ENCODE data around the gene UROD. TPM values are rescaled to one million over a fixed set of nuclear protein-coding genes. Genes with fewer than 3 reads are reported as not detected.
"Not testable (repeated sequence)": the region's sequence is repeated elsewhere in the genome, so short reads cannot be mapped to it uniquely, and the experiment has no call there.

UROD gene
- total RNA-seq = 10 to 100 TPM; 63.4 to 65.1 TPM
- long read RNA-seq, transcript UROD-201 (10 exons, 1,300 nt) = major isoform, 32 of 44 reads
- long read RNA-seq, partial matches to known transcripts = 3 of 44 reads
- long read RNA-seq, other reads (novel, unspliced or antisense) = 7 of 44 reads

DNA sequence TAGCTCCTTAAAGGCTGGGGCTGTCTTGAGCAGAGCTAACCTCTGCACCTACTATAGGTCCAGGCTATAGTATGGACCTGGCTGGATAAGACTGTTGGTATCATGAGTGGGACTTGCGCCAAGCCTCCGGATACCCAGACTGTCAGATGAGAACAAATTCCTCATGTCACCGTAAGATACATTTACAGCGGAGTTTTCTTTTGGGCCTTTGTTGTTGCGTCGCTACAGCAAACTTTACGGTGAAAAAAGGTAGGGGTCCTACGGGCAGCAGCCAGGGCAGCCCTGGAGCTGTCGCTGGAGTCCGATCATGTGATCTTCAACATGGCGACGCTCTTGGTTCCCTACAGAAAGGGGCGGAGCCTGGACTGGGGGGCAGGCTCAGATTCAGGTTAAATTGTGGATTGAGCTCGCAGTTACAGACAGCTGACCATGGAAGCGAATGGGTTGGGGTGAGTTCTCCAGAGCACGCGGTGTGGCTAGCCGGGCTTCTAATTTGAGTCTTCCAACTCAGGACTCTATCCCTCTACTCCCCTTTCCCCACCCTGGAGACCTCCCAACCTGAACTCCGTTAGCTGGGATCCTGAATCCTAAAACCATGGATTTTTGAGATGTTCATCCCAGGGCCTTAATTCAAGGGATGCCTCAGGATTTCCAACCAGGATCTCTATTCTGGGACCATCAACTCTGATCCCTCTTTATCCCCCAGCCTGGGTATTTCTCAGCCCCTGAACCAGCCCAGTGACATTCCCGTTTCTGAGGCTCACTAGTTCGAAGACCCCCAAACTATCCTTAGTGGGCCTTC, at the start of gene UROD:
Gene UROD, plus strand, starts transcription at position 418 of the 802 bp plus-strand sequence. Its CDS starts 12 bp downstream, at position 430.
- intact Hi-C loops (cut with DNase I) = loop anchor here (2.0 to 10.0 kb wide), 5 partner anchors 177 to 563 kb away; partner anchors contain the start of gene TESK2 (in 2 of the 2)
- peak; percentile 94 for DNase-seq

DNA sequence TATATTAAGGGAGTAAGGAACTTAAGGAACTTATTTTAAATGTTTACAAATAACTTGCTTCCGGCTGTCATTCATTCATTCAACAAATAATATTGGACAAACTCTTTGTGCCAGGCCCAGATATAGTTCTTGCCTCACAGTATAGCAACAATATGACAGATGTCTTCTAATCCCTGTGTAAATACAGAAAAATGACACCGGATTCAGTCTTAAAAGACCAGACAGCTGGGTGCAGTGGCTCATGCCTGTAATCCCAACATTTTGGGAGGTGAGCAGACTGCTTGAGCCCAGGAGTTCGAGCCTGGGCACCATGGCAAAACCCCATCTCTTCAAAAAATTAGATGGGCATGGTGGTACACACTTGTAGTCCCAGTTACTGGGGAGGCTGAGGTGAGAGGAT, 49.3 kb upstream of the UROD start:
- intact Hi-C loops (cut with DNase I) = no loop called here
- ATAC-seq = no peak
- DNase-seq = no peak

More for the DNA sequence above, at the start of gene UROD:
- peak; percentile 93 for ATAC-seq

DNA sequence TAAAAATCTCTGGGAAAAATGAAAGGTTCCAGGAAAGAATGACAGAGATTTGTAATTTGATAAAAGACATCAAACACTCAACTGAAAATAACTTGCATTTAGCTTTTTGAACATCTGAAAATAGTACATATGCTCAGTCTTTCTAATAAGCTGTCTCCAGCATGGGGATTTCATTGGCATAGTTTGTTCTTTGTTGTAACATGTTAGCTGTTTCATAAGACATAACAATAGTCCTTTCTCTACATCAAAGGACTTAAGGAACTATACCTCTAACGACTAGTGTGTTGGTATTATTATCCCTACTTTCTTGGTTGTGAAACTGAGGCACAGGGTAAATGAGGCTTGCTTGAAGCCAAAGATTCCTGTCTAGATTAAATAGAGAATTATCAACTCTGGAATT, 47.7 kb upstream of the UROD start:
- intact Hi-C loops (cut with DNase I) = no loop called here
- ATAC-seq (no peak), DNase-seq (no peak)

DNA sequence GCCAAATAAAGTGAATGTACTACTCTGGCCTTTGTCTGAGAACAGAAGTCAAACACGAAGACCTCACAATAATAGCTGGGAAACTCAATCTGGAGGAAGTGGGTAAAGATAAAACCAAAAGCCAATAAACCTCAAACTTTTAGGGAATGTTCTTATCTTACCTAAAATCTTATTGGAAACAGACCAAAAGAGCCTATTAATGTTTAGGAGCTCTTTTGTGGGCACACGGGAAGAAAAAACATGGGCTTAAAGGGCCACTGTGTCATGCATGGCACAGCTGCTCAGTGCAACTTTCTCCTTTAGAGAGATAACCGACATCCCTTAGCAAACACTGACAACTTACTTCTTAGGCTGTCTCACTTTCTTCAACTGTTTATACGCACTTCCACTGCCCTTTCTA, 41.7 kb upstream of the UROD start:
- no peak for ATAC-seq
- intact Hi-C loops (cut with DNase I) = no loop called here
- no peak for DNase-seq

DNA sequence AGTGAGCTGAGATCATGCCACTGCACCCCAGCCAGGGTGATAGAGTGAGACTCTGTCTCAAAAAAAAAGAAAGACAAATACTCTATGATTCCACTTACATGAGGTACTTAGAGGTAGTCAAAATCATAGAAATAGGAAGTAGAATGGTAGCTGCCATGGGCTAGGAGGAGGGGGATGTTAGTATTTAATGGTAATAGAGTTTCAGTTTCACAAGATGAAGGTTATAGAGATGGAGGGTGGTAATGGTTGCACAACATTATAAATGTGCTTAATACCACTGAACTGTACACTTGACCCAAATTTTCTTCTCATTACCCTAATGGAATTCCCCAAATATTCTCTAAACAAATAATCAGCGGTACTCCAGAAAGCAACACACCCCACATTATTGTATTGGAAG, 38.4 kb upstream of the UROD start:
- ATAC-seq = no peak
- no peak for DNase-seq
- intact Hi-C loops (cut with DNase I) = no loop called here

DNA sequence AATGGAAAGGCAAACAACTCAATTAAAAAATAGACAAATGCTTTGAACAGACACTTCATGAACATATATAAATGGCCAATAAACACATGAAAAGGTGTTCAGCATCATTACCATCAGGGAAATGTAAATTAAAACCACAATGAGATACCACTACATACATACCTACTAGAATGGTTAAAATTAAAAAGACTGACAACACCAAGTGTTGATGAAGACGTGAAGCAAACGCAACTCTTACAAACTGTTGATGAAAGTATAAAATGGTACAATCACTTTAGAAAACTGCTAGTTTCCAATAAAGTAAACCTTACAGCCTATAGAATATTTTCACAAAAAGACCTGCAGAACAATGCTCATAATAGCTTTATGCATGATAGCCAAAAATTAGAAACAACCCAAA, 35.8 kb upstream of the UROD start:
- ATAC-seq = no peak
- no peak for DNase-seq
- intact Hi-C loops (cut with DNase I) = no loop called here

DNA sequence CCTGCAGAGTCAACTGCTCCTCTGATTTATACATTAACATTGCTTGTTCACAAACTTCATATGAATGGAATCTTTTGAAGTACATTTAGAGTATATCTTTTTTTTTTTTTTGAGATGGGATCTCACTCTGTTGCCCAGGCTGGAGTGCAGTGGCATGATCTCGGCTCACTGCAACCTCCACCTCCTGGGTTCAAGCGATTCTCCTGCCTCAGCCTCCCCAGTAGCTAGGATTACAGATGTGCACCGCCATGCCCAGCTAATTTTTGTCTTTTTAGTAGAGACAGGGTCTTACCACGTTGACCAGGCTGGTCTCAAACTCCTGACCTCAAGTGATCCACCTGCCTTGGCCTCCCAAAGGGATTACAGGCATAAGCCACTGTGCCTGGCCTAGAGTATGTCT, 34.7 kb upstream of the UROD start:
- intact Hi-C loops (cut with DNase I) = not testable (repeated sequence)

DNA sequence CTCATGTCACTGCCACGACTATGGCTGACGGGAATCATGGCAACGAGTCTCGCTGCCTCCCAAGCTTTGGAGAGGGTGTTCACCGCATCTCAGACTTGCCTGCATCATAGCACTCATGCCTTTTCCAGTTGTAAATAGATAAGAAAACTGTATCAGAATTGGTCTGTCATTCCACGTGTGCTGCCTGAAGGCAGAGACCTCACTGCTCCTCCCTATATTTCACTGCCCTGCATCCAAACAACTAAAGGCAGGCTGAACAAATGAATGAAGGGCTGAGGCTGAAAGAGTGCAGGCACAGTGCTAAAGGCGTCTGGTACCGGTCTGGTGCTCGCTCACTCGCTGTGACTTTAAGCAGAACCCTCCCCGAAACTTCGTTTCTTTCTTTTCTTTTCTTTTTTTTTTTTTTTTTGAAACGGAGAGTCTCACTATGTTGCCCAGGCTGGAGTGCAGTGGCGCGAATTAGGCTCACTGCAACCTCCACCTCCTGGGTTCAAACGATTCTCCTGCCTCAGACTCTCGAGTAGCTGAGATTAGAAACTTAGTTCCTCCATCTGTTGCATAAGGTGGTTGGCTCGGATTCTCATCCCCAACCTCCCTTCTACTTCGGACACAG, 26.2 kb upstream of the UROD start:
- DNase-seq = no peak
- intact Hi-C loops (cut with DNase I) = no loop called here
- ATAC-seq = peak in 1 of 2 donors; percentile 15

More for the DNA sequence above, 34.7 kb upstream of the UROD start:
- DNase-seq, ATAC-seq: not testable (repeated sequence)

DNA sequence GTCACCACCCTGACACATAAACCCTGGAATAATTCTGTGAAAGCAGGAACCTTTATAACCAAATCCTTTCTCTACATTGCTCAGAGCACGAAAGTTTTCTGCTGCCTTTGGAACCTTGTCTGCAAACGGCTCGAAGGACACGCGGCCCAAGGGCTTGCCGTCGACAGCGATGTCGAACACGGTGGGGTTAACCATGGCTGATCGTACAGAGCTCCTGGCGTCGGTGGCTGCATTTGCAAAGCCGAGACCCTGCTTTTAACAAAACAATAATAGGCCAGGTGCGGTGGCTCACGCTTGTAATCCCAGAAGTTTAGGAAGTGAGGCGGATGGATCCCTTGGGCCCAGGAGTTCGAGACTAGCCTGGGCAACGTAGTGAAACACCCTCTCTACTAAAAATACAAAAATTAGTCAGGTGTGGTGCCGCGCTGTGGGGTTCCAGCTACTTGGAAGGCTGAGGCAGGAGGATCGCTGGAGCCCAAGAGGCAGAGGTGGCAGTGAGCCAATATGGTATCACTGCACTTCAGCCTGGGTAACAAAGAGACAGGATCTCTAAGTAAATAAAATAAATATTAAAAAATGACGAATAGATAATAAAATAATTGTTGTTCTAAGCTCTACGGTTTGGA, 23.4 kb upstream of the UROD start:
- intact Hi-C loops (cut with DNase I) = no loop called here
- ATAC-seq (no peak), DNase-seq (no peak)

DNA sequence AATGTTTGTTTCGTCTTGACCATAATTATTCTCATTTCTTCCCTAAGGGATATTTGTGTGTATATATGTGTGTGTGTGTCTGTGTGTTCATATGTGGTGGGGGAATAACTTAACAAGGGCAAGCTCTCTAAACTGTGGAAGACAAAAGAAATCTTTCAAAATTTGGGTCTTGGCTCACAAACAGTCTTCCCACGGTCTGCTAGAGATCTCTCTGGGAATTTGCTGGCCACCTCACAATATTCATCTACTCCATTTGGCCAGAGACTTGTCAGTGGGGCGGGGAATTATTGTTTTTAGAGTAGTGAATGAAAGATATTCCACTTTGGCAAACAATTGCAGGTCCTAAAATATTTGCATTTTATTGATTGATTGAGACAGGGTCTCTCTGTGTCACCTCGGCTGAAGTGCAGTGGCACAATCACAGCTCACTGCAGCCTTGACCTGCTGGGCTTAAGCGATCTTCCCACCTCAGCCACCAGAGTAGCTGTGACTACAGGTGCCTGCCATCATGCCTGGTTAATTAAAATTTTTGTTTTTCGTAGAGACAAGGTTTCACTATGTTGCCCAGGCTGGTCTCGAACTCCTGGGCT, 17.6 kb upstream of the UROD start:
- intact Hi-C loops (cut with DNase I) = no loop called here
- peak; percentile 55 to 56 for ATAC-seq

DNA sequence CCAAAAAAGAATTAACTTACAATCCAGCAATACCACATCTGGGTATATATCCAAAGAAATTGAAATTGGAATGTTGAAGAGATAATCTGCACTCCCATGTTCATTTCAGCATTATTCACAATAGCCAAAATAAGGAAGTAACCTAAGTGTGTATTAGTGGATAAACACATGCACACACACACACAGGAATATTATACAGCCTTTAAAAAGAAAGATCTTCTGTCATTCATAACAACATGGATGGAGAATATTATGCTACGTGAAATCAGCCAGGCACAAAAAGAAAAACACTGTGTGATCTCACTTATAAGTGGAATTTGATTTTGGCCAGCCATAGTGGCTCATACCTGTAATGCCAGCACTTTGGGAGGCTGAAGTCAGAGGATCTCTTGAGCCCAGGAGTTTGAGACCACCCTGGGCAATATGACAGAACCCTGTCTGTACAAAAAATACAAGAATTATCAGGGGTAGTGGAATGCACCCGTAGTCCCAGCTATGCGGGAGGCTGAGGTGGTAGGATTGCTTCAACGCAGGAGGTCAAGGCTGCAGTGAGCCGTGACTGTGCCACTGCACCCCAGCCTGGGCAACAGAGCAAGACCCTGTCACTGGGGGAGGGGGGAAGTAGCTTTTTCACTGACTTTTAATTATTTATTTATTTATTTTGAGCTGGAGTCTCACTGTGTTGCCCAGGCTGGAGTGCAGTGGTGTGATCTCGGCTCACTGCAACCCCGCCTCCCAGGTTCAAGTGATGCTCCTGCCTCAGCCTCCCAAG, 16.4 kb upstream of the UROD start:
- intact Hi-C loops (cut with DNase I) = no loop called here
- no peak for DNase-seq
- ATAC-seq = no peak

More for the DNA sequence above, 17.6 kb upstream of the UROD start:
- no peak for DNase-seq

DNA sequence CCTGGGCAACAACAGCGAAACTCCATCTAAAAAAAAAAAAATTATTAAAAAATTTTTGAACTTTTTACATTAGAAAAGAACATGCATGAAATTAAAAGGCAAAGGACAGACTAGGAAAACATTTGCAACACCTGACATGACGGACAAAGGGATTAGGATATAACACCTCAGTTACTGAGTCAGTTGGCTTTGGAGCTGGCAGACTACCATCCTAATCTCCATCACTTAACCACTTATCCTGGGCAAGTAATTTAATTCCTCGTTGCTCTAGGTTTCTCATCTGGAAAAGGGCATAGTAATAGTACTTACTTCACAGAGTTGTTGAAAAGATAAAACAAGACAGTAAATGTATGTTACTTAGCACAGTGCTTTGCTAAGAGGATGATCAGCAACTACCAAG, 12.8 kb upstream of the UROD start:
- no peak for ATAC-seq
- no peak for DNase-seq
- intact Hi-C loops (cut with DNase I) = no loop called here

DNA sequence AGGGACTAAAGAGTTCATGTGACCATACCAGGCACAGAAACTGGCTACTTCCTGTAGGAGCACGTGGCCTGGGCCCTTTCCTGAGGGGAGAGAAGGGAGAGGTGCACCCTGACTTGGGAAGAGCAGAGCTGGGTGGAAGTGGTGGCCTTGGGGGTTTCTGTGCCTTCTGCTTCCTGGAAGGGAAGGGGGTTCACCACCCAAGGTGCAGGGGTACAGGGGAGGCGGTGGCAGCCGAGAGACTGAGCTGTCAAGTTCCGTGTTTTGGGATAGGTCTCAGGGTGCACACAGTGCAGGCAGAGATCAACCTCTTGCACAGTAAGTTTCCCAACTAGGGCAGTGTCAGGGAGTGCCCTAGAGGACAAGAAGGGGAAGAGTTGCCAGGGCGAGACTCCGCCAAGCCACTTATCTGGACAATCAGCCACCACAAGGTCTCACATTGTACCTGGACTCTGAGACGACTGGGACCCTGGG, 11.0 kb upstream of the UROD start:
- intact Hi-C loops (cut with DNase I) = loop anchor here in 1 of 2 donors (10.0 kb wide), 1 partner anchor 166 kb away; no protein-coding TSS in a partner anchor
- DNase-seq = no peak
- peak; percentile 33 to 87 for ATAC-seq

DNA sequence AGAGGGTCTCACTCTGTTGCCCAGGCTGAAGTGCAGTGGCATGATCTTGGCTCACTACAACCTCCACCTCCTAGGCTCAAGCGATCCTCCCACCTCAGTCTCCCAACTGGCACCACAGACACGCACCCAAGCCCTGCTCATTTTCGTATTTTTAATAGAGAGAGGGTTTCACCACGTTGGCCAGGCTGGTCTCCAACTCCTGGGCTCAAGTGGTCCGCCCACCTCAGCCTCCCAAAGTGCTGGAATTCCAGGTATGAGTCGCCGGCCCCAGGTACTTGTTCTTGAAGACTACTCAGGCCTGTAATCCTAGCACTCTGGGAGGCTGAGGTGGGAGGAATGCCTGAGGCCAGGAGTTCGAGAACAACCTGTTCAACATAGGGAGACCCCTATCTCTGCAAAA, 10.5 kb upstream of the UROD start:
- intact Hi-C loops (cut with DNase I) = loop anchor here in 1 of 2 donors (10.0 kb wide), 1 partner anchor 167 kb away; no protein-coding TSS in a partner anchor
- not testable (repeated sequence) for ATAC-seq, DNase-seq

DNA sequence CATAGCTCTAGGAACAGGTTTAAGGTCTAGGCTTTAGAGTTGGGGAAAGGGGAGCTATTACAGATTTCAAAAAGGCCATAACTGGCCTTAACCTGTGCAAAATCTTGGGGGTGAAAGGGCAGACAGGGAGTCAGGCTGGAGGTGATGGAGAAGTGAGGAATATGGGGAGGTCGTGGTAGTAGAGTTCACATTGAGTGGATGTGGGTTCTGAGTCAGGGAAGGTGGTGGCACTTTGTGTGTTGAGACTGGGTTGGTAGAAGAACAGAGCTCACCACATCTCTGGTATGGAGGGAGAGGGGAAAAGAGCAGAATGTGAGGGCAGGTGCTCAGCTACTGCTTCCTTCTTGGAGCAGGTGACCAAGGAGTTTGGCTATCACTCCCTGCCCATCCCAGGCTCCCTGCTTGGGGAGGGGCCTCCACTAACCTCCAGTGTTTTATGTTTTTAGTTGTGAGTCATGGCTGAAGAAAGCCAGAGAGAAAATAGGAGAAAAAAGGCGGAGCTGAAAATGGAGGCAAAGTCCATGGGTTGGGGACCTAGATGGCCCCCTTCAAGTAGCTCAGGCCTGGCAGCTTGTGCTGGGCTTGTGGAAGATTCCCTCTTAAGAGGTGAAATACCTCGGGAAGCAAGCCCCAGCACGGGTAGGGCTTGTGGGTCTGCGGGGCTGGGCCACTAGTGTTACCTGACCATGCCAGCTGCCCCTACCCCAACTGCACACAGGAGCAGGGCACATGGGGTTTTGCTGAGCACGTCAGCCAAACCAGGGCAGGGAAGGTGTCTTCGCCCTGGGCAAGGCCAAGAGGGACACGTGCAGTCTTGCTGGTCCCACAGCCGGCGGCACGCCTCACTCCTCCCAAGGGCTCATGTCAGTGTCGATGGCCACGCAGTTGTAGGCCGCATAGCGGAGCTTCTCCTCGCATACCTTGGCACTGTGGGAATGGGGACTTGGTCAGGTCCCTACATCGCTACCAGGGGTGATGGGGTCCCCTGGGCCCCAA, 9.1 kb upstream of the UROD start:
- DNase-seq (no peak), ATAC-seq (no peak)
- intact Hi-C loops (cut with DNase I) = loop anchor here in 1 of 2 donors (10.0 kb wide), 1 partner anchor 168 kb away; no protein-coding TSS in a partner anchor

DNA sequence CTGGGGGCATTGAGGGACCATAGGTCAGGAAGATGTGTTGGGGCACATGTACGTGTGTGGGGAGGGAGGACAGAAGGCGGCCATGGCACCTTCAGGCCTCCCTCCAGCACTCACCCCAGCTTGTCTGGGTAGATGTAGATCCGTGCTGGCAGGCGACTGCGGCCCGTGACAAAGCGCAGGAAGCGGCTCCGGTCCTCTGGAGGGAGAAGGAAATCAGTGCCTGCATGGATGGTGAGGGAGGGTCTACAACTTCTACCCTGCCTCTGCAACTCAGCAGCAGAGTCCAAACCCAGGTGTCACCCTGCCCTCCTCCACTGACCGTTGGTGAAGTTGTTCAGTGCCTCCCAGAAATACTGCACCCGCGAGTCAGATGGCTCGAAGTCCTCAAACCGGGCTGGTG, 8.3 kb upstream of the UROD start:
- DNase-seq = no peak
- ATAC-seq = no peak
- intact Hi-C loops (cut with DNase I) = loop anchor here in 1 of 2 donors (10.0 kb wide), 1 partner anchor 169 kb away; no protein-coding TSS in a partner anchor

DNA sequence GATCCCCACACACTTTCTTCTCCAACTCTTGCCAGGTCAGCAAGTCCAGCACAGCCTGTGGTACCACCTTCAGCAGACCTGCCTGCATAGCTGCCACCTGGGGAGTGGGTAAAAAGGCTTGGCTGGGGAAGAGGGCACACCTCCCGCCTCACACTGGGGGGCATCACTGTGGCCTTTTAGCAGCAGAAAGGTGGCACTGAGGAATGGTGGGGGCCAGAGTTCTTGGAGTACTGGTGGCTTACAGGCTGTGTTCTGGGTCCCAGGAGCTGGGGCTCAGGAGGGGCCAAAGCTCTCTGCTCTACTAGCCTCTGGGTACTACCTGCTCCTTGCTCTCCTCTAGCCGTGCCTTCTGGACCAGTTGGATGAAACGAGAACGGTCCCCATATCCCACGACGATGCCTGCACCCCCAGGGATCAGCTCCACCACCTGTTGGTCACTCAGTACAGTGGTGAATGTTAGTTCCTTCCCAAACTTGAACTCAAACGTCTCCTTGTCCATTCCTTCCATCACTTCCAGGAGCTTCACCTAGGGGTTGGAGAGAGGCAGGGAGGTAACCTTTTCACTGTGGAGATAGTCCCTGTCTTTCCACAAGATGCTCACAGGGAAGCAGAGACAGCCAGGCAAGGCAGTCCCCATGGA, 7.7 kb upstream of the UROD start:
- intact Hi-C loops (cut with DNase I) = loop anchor here in 1 of 2 donors (10.0 kb wide), 1 partner anchor 170 kb away; no protein-coding TSS in a partner anchor
- ATAC-seq = no peak
- DNase-seq = no peak
